Peyer's patch (tissue), 4 donors: ENCODE measurements around the gene RNGTT.

Experiments
- CTCF ChIP-seq, 6 experiments: fragments of 450-650 bp in 4 of 6; fragments of 200-600 bp in 2 of 6; sonication (generic) in 1 of 6; IDR thresholded peaks; one replicate each; pipeline ENCODE4 v1.5.1; 2017 to 2019; ENCODE audit warnings: antibody characterized with exemption in 6 of 6, mild to moderate bottlenecking in 3 of 6, moderate library complexity in 1 of 6
- POLR2A ChIP-seq, 2 donors: fragments of 450-650 bp; IDR thresholded peaks; one replicate each; pipeline ENCODE4 v1.5.1; 2017; ENCODE audit warnings: antibody characterized with exemption in 2 of 2, mild to moderate bottlenecking in 2 of 2, moderate library complexity in 2 of 2

- TF ChIP-seq POLR2A (IDR thresholded peaks at IDR 0.05) = no peak
- no peak for TF ChIP-seq CTCF (IDR thresholded peaks at IDR 0.05)
Measured at GRCh38 chr6:88922775-88923548, 40.5 kb downstream of the RNGTT start.
